DND-41 (cell line): Measurements from ENCODE around the gene SH3GL3.

ENCODE experiments used
- ATAC-seq: fragments of 200-7000 bp; cut with Tn5 transposase; 3 replicates; pipeline ENCODE4 v1.9.1; 2021; ENCODE audit warnings: low read depth; ENCODE audit not compliant: insufficient read depth
- DNase-seq: peaks from one replicate; pipeline ENCODE4 v3.0.0-alpha.2; 2020
- H2AFZ ChIP-seq: 2 replicates; pipeline ENCODE4 v1.6.0; 2012; ENCODE audit warnings: low read depth, low read length
- H3K27ac ChIP-seq: 2 replicates; pipeline ENCODE4 v1.5.1; 2012; ENCODE audit warnings: low read length, inconsistent platforms
- H3K27me3 ChIP-seq: fragments of 200-600 bp; sonication (generic); 2 replicates; pipeline ENCODE4 v1.6.0; 2012; ENCODE audit warnings: low read length, mild to moderate bottlenecking, inconsistent platforms; ENCODE audit not compliant: insufficient read depth, poor library complexity
- H3K36me3 ChIP-seq: 2 replicates; pipeline ENCODE4 v1.5.1; 2012; ENCODE audit warnings: low read length, inconsistent platforms; ENCODE audit not compliant: insufficient read depth
- H3K4me1 ChIP-seq: 2 replicates; pipeline ENCODE4 v1.5.1; 2012; ENCODE audit warnings: mild to moderate bottlenecking, low read length; ENCODE audit not compliant: insufficient read depth
- H3K4me2 ChIP-seq: 2 replicates; pipeline ENCODE4 v1.6.0; 2012; ENCODE audit warnings: mild to moderate bottlenecking, moderate library complexity, low read length, inconsistent platforms; ENCODE audit not compliant: insufficient read depth
- H3K4me3 ChIP-seq, 2 experiments: fragments of 200-600 bp in 1 of 2; shearing (Covaris generic) in 1 of 2; 2 replicates each; pipeline ENCODE4 v1.5.1; 2012 to 2016; ENCODE audit warnings: inconsistent platforms in 2 of 2, low read length in 2 of 2, mild to moderate bottlenecking in 2 of 2, low read depth in 1 of 2, moderate library complexity in 1 of 2
- H3K79me2 ChIP-seq: 2 replicates; pipeline ENCODE4 v1.6.0; 2012; ENCODE audit warnings: low read length, inconsistent platforms; ENCODE audit not compliant: insufficient read depth
- H3K9ac ChIP-seq: 2 replicates; pipeline ENCODE4 v1.6.0; 2012; ENCODE audit warnings: low read depth, mild to moderate bottlenecking, inconsistent platforms, low read length, moderate library complexity
- H3K9me3 ChIP-seq: 2 replicates; pipeline ENCODE4 v1.5.1; 2012; ENCODE audit warnings: low read length, moderate library complexity, mild to moderate bottlenecking, inconsistent platforms; ENCODE audit not compliant: insufficient read depth, severe bottlenecking
- H4K20me1 ChIP-seq: 2 replicates; pipeline ENCODE4 v1.6.0; 2012; ENCODE audit warnings: low read length; ENCODE audit not compliant: insufficient read depth
- EZH2 ChIP-seq: IDR thresholded peaks from 3 replicates; pipeline ENCODE4 v1.6.1; 2012; ENCODE audit warnings: borderline replicate concordance, low read depth, mild to moderate bottlenecking, moderate library complexity, low read length, inconsistent platforms; ENCODE audit not compliant: severe bottlenecking
- TF ChIP-seq, protein P1 (sequence below): IDR thresholded peaks from 2 replicates; pipeline ENCODE4 v1.5.1; 2012; ENCODE audit warnings: borderline replicate concordance, low read length, moderate library complexity, mild to moderate bottlenecking; ENCODE audit not compliant: poor library complexity, severe bottlenecking; ENCODE audit errors: extremely low read depth

Gene SH3GL3

DNA sequence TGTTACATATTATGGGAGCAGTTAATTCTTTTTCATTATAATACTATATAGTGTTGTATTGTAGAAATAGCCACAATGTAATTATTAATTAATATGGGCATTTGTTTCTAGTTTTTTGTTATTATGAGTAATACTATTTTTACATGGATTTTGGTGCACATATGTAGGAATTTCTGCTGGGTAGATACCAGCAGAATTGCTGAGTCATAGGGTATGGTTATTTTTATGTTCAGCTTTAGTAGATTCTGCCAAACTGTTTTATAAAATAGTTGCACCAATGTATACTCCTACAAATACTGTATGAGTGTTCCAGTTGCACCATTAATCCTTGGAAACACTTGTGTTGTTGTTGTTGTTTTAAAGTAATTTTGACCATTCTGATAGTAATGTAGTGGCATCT, 91.5 kb downstream of the SH3GL3 start:
- Histone ChIP-seq H3K9me3 (no peaks in the 10 kb centered on the region), H3K4me3 (no peak overlapping the region), H2AFZ (no peak overlapping the region), H3K4me2 (no peak overlapping the region), H3K27me3 (no peaks in the 10 kb centered on the region), H3K79me2 (no peaks in the 10 kb centered on the region), H3K4me1 (no peaks in the 10 kb centered on the region), H3K27ac (no peak overlapping the region), H3K36me3 (no peaks in the 10 kb centered on the region), H3K9ac (no peak overlapping the region), H4K20me1 (no peaks in the 10 kb centered on the region)
- ATAC-seq (no peak), DNase-seq (no peak)
- TF ChIP-seq, protein P1, sequence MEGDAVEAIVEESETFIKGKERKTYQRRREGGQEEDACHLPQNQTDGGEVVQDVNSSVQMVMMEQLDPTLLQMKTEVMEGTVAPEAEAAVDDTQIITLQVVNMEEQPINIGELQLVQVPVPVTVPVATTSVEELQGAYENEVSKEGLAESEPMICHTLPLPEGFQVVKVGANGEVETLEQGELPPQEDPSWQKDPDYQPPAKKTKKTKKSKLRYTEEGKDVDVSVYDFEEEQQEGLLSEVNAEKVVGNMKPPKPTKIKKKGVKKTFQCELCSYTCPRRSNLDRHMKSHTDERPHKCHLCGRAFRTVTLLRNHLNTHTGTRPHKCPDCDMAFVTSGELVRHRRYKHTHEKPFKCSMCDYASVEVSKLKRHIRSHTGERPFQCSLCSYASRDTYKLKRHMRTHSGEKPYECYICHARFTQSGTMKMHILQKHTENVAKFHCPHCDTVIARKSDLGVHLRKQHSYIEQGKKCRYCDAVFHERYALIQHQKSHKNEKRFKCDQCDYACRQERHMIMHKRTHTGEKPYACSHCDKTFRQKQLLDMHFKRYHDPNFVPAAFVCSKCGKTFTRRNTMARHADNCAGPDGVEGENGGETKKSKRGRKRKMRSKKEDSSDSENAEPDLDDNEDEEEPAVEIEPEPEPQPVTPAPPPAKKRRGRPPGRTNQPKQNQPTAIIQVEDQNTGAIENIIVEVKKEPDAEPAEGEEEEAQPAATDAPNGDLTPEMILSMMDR, result no peak
- no peak for TF ChIP-seq EZH2

DNA sequence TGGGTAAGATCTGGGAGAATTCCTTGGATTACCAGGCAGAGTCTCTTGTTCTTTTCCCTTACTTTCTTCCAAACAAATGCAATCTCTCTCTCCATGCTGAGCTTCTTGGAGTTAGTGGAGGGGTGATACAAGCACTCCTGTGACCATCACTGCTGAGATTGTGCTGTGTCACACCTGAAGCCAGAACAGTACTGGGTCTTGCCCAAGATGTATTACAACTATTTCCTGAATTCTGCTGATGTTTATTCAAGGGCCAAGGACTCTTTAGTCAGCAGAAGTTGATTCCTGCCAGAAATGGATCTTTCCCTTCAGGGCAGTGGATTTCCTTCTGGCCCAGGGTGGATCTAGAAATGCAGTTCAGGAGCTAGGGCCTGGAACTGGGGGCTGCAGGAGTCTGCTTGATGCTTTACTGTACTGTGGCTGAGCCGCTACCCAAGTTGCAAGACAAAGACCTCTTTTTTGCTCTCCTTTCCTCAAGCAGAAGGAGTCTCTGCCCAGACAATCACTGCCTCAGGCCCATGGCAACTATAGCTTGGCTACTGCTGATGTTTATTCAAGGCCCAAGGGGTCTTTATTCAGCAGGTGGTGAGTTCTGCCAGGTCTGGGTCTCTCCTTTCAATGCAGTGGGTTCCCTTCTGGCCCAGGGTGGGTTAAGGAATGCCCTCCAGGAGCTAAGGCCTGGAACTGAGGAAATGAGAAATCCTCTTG, 98.8 kb downstream of the SH3GL3 start:
- no peaks in the 10 kb centered on the region for H3K79me2 ChIP-seq
- no peaks in the 10 kb centered on the region for H3K9me3 ChIP-seq
- no peak overlapping the region for H2AFZ ChIP-seq
- H3K4me1 ChIP-seq, result no peaks in the 10 kb centered on the region
- no peaks in the 10 kb centered on the region for H4K20me1 ChIP-seq
- DNase-seq (no peak), ATAC-seq (no peak)
- TF ChIP-seq EZH2, result no peak
- TF ChIP-seq, protein P1, result no peak
- no peak overlapping the region for H3K4me2 ChIP-seq
- no peaks in the 10 kb centered on the region for H3K36me3 ChIP-seq
- no peak overlapping the region for H3K4me3 ChIP-seq
- H3K27me3 ChIP-seq, result no peaks in the 10 kb centered on the region
- no peak overlapping the region for H3K27ac ChIP-seq
- H3K9ac ChIP-seq, result no peak overlapping the region

DNA sequence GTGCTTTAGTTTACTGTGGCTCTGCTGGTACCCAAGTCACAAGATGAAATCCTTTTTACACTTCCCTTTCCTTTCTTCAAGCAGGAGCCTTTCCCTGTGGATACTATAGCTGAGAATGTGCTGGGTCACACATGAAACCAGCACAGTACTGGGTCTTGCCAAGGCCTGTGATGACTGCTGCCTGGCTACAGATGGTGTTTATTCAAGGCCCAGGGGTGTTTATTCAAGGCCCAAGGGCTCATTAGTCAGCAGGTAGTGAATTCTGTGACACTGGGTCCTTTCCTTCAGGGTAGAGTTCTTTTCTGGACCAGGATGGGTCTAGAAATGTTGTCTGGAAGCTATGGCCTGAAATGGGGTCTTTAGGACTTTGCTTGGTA, 99.4 kb downstream of the SH3GL3 start:
- no peak overlapping the region for H3K4me3 ChIP-seq
- no peaks in the 10 kb centered on the region for H3K27me3 ChIP-seq
- DNase-seq (no peak), ATAC-seq (no peak)
- no peak overlapping the region for H2AFZ ChIP-seq
- no peak overlapping the region for H3K27ac ChIP-seq
- TF ChIP-seq, protein P1, result no peak
- TF ChIP-seq EZH2, result no peak
- no peaks in the 10 kb centered on the region for H3K36me3 ChIP-seq
- no peak overlapping the region for H3K9ac ChIP-seq
- no peaks in the 10 kb centered on the region for H3K9me3 ChIP-seq
- H3K4me2 ChIP-seq, result no peak overlapping the region
- no peaks in the 10 kb centered on the region for H4K20me1 ChIP-seq
- H3K4me1 ChIP-seq, result no peaks in the 10 kb centered on the region
- H3K79me2 ChIP-seq, result no peaks in the 10 kb centered on the region

DNA sequence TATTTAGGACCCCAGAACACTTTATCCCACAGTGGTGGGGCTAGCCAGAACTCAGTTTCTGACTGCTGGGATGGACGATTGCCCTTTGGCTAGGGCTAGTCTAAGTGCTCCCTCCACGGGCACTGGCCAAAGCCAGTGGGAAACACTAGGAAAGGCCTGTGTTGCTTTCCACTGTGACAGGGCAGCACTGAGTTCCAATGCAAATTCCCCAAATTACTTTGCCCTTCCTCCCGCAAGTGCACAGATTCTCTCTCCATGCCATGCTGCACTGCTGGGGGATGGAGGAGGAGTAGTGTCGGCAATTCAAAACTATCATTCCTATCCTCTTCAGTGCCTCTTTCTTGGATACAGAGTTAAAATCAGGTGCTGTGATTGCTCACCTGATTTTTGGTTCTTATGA, 100.0 kb downstream of the SH3GL3 start:
- no peak overlapping the region for H3K9ac ChIP-seq
- no peaks in the 10 kb centered on the region for H3K36me3 ChIP-seq
- H3K4me1 ChIP-seq, result no peaks in the 10 kb centered on the region
- TF ChIP-seq, protein P1, result no peak
- TF ChIP-seq EZH2, result no peak
- H3K27ac ChIP-seq, result no peak overlapping the region
- no peak overlapping the region for H3K4me3 ChIP-seq
- no peak overlapping the region for H2AFZ ChIP-seq
- no peaks in the 10 kb centered on the region for H3K27me3 ChIP-seq
- H3K9me3 ChIP-seq, result no peaks in the 10 kb centered on the region
- no peak for ATAC-seq
- H4K20me1 ChIP-seq, result no peaks in the 10 kb centered on the region
- H3K79me2 ChIP-seq, result no peaks in the 10 kb centered on the region
- H3K4me2 ChIP-seq, result no peak overlapping the region
- no peak for DNase-seq
